ENCODE results near the gene SNAP29.

The SNAP29 gene

GRCh38 chr22:20904008-20904979, 45.5 kb downstream of the SNAP29 start:
- H3K79me1 ChIP-seq (replicated peaks; ENCODE audit: low read length, poor library complexity, severe bottlenecking): no peaks in the 10 kb centered on the region
- H2BK120ac ChIP-seq (ENCODE audit: low read depth, low read length): no peak overlapping the region
- no peaks in the 10 kb centered on the region for H3K9me3 ChIP-seq (ENCODE audit: control insufficient read depth, low read length)
- H3K4ac ChIP-seq (ENCODE audit: low read depth in 1 of 2, low read length in 2 of 2): no peak overlapping the region
- WGBS: 77% methylated on average over 7 of the region's 7 CpGs
- no peak overlapping the region for H2AFZ ChIP-seq (ENCODE audit: low read depth, low read length)
- no peak overlapping the region for H2BK15ac ChIP-seq (ENCODE audit: low read depth, poor library complexity, severe bottlenecking)
- H3K27ac ChIP-seq (ENCODE audit: low read length, poor library complexity, severe bottlenecking): no peak overlapping the region
- H3K36me3 ChIP-seq (ENCODE audit: control insufficient read depth in 1 of 2, insufficient read depth in 2 of 2, low read depth in 1 of 2, low read length in 2 of 2): no peaks in the 10 kb centered on the region
- H2BK5ac ChIP-seq (ENCODE audit: low read depth, low read length, poor library complexity, severe bottlenecking): no peak overlapping the region
- no peak overlapping the region for H3K23ac ChIP-seq (ENCODE audit: low read length in 2 of 2)
- H3K4me3 ChIP-seq (ENCODE audit: insufficient read depth in 1 of 2, low read depth in 1 of 2, low read length in 2 of 2): no peak overlapping the region
- peak; percentile 96 for DNase-seq
- H4K8ac ChIP-seq (ENCODE audit: low read length): no peak overlapping the region
- H3K4me1 ChIP-seq (ENCODE audit: control insufficient read depth, insufficient read depth, low read depth, low read length): no peaks in the 10 kb centered on the region
- H3K9ac ChIP-seq (ENCODE audit: low read length): peak overlapping the region; percentile 51
- H3K4me2 ChIP-seq (ENCODE audit: low read length, poor library complexity, severe bottlenecking): no peak overlapping the region
- no peak overlapping the region for H2BK12ac ChIP-seq (ENCODE audit: low read length in 2 of 2)
- peaks cover 0 to 3% of the 10 kb centered on the region in 2 experiments for H3K27me3 ChIP-seq (ENCODE audit: control insufficient read depth in 1 of 2, insufficient read depth in 1 of 2, low read length in 2 of 2)
- H3K14ac ChIP-seq (ENCODE audit: low read length in 2 of 2): no peak overlapping the region
- no peak overlapping the region for H3K18ac ChIP-seq (ENCODE audit: low read depth in 1 of 2, low read length in 2 of 2)
- H4K91ac ChIP-seq (ENCODE audit: low read length): no peak overlapping the region
- H2AK5ac ChIP-seq (ENCODE audit: low read length, severe bottlenecking): no peak overlapping the region

- Histone ChIP-seq H3K27ac (ENCODE audit: low read length, poor library complexity, severe bottlenecking) (no peak overlapping the region), H3K36me3 (ENCODE audit: control insufficient read depth in 1 of 2, insufficient read depth in 2 of 2, low read depth in 1 of 2, low read length in 2 of 2) (no peaks in the 10 kb centered on the region), H2BK15ac (ENCODE audit: low read depth, poor library complexity, severe bottlenecking) (no peak overlapping the region), H2BK12ac (ENCODE audit: low read length in 2 of 2) (no peak overlapping the region), H2BK120ac (ENCODE audit: low read depth, low read length) (no peak overlapping the region), H4K91ac (ENCODE audit: low read length) (no peak overlapping the region), H2AK5ac (ENCODE audit: low read length, severe bottlenecking) (no peak overlapping the region), H3K4me2 (ENCODE audit: low read length, poor library complexity, severe bottlenecking) (no peak overlapping the region), H2AFZ (ENCODE audit: low read depth, low read length) (no peak overlapping the region), H3K79me1 (replicated peaks; ENCODE audit: low read length, poor library complexity, severe bottlenecking) (no peaks in the 10 kb centered on the region), H3K9me3 (ENCODE audit: control insufficient read depth, low read length) (no peaks in the 10 kb centered on the region), H3K27me3 (ENCODE audit: control insufficient read depth in 1 of 2, insufficient read depth in 1 of 2, low read length in 2 of 2) (peaks cover 0 to 3% of the 10 kb centered on the region in 2 experiments), H3K4me3 (ENCODE audit: insufficient read depth in 1 of 2, low read depth in 1 of 2, low read length in 2 of 2) (no peak overlapping the region), H2BK5ac (ENCODE audit: low read depth, low read length, poor library complexity, severe bottlenecking) (no peak overlapping the region), H3K4me1 (ENCODE audit: control insufficient read depth, insufficient read depth, low read depth, low read length) (no peaks in the 10 kb centered on the region), H3K4ac (ENCODE audit: low read depth in 1 of 2, low read length in 2 of 2) (no peak overlapping the region), H3K9ac (ENCODE audit: low read length) (peak overlapping the region; percentile 51), H4K8ac (ENCODE audit: low read length) (no peak overlapping the region), H3K14ac (ENCODE audit: low read length in 2 of 2) (no peak overlapping the region), H3K18ac (ENCODE audit: low read depth in 1 of 2, low read length in 2 of 2) (no peak overlapping the region), H3K23ac (ENCODE audit: low read length in 2 of 2) (no peak overlapping the region)
- DNase-seq: no peak
- WGBS: 66% methylated on average over 3 of the region's 3 CpGs
These were observed 46.2 kb downstream of the SNAP29 start for GRCh38 chr22:20904980-20905355.

- Histone ChIP-seq H3K4me1 (ENCODE audit: control insufficient read depth, insufficient read depth, low read depth, low read length) (no peaks in the 10 kb centered on the region), H3K36me3 (ENCODE audit: control insufficient read depth in 1 of 2, insufficient read depth in 2 of 2, low read depth in 1 of 2, low read length in 2 of 2) (no peaks in the 10 kb centered on the region), H2BK120ac (ENCODE audit: low read depth, low read length) (no peak overlapping the region), H4K8ac (ENCODE audit: low read length) (no peak overlapping the region), H3K4ac (ENCODE audit: low read depth in 1 of 2, low read length in 2 of 2) (no peak overlapping the region), H2AFZ (ENCODE audit: low read depth, low read length) (no peak overlapping the region), H3K23ac (ENCODE audit: low read length in 2 of 2) (no peak overlapping the region), H3K14ac (ENCODE audit: low read length in 2 of 2) (no peak overlapping the region), H3K9me3 (ENCODE audit: control insufficient read depth, low read length) (no peaks in the 10 kb centered on the region), H3K4me2 (ENCODE audit: low read length, poor library complexity, severe bottlenecking) (no peak overlapping the region), H2BK15ac (ENCODE audit: low read depth, poor library complexity, severe bottlenecking) (no peak overlapping the region), H2BK5ac (ENCODE audit: low read depth, low read length, poor library complexity, severe bottlenecking) (no peak overlapping the region), H2BK12ac (ENCODE audit: low read length in 2 of 2) (peak overlapping the region in 1 of 2 experiments; percentile 31), H3K79me1 (replicated peaks; ENCODE audit: low read length, poor library complexity, severe bottlenecking) (no peaks in the 10 kb centered on the region), H4K91ac (ENCODE audit: low read length) (no peak overlapping the region), H3K18ac (ENCODE audit: low read depth in 1 of 2, low read length in 2 of 2) (no peak overlapping the region), H3K9ac (ENCODE audit: low read length) (no peak overlapping the region), H3K27ac (ENCODE audit: low read length, poor library complexity, severe bottlenecking) (no peak overlapping the region), H3K27me3 (ENCODE audit: control insufficient read depth in 1 of 2, insufficient read depth in 1 of 2, low read length in 2 of 2) (peaks cover 0 to 3% of the 10 kb centered on the region in 2 experiments), H3K4me3 (ENCODE audit: insufficient read depth in 1 of 2, low read depth in 1 of 2, low read length in 2 of 2) (no peak overlapping the region), H2AK5ac (ENCODE audit: low read length, severe bottlenecking) (no peak overlapping the region)
- DNase-seq: no peak
- 76% methylated on average over 3 of the region's 4 CpGs for WGBS
These were observed 46.9 kb downstream of the SNAP29 start for GRCh38 chr22:20905415-20906386.

GRCh38 chr22:20906387-20906767, 47.6 kb downstream of the SNAP29 start:
- WGBS: 100% methylated on average over 1 of the region's 3 CpGs
- no peak overlapping the region for H3K23ac ChIP-seq (ENCODE audit: low read length in 2 of 2)
- no peak overlapping the region for H3K14ac ChIP-seq (ENCODE audit: low read length in 2 of 2)
- H2BK5ac ChIP-seq (ENCODE audit: low read depth, low read length, poor library complexity, severe bottlenecking): no peak overlapping the region
- H3K27ac ChIP-seq (ENCODE audit: low read length, poor library complexity, severe bottlenecking): no peak overlapping the region
- H3K9me3 ChIP-seq (ENCODE audit: control insufficient read depth, low read length): no peaks in the 10 kb centered on the region
- H2AFZ ChIP-seq (ENCODE audit: low read depth, low read length): no peak overlapping the region
- H4K91ac ChIP-seq (ENCODE audit: low read length): no peak overlapping the region
- no peak overlapping the region for H3K4ac ChIP-seq (ENCODE audit: low read depth in 1 of 2, low read length in 2 of 2)
- no peak overlapping the region for H2BK120ac ChIP-seq (ENCODE audit: low read depth, low read length)
- no peak overlapping the region for H2AK5ac ChIP-seq (ENCODE audit: low read length, severe bottlenecking)
- H3K9ac ChIP-seq (ENCODE audit: low read length): no peak overlapping the region
- no peak overlapping the region for H3K4me3 ChIP-seq (ENCODE audit: insufficient read depth in 1 of 2, low read depth in 1 of 2, low read length in 2 of 2)
- no peaks in the 10 kb centered on the region for H3K79me1 ChIP-seq (replicated peaks; ENCODE audit: low read length, poor library complexity, severe bottlenecking)
- H2BK15ac ChIP-seq (ENCODE audit: low read depth, poor library complexity, severe bottlenecking): no peak overlapping the region
- no peak for DNase-seq
- H3K4me2 ChIP-seq (ENCODE audit: low read length, poor library complexity, severe bottlenecking): no peak overlapping the region
- H3K4me1 ChIP-seq (ENCODE audit: control insufficient read depth, insufficient read depth, low read depth, low read length): no peaks in the 10 kb centered on the region
- H4K8ac ChIP-seq (ENCODE audit: low read length): no peak overlapping the region
- no peak overlapping the region for H3K18ac ChIP-seq (ENCODE audit: low read depth in 1 of 2, low read length in 2 of 2)
- H3K27me3 ChIP-seq (ENCODE audit: control insufficient read depth in 1 of 2, insufficient read depth in 1 of 2, low read length in 2 of 2): peaks cover 0 to 3% of the 10 kb centered on the region in 2 experiments
- no peaks in the 10 kb centered on the region for H3K36me3 ChIP-seq (ENCODE audit: control insufficient read depth in 1 of 2, insufficient read depth in 2 of 2, low read depth in 1 of 2, low read length in 2 of 2)
- H2BK12ac ChIP-seq (ENCODE audit: low read length in 2 of 2): no peak overlapping the region
